Measurements from ENCODE around the gene KLHDC10.

- TF ChIP-seq CTCF (conservative IDR thresholded peaks at IDR 0.05; ENCODE audit: low read depth, low read length) (no peak), EZH2 (IDR thresholded peaks at IDR 0.05; ENCODE audit: borderline replicate concordance, low read depth, low read length, poor library complexity, severe bottlenecking) (no peak)
These were observed 63.8 kb downstream of the KLHDC10 start for GRCh38 chr7:130134106-130134636.
